Cardiac muscle cell (in vitro differentiated cells and primary cell): ENCODE data around the gene TBX21. TPM values are rescaled to one million over a fixed set of nuclear protein-coding genes. Genes with fewer than 3 reads are reported as not detected.

ENCODE experiments used
- DNase-seq, 2 donors: peaks; one replicate each; pipeline versions ENCODE4 v3.0.0 to v3.0.0-alpha.2; 2010 to 2017; ENCODE audit warnings: low read depth in 1 of 2, low spot score in 1 of 2
- H3K27ac ChIP-seq: fragments of 200-600 bp; sonication (generic); 2 replicates; pipeline ENCODE4 v1.5.1; 2016
- H3K27me3 ChIP-seq: fragments of 200-600 bp; sonication (generic); 2 replicates; pipeline ENCODE4 v1.6.0; 2016; ENCODE audit warnings: control low read depth
- H3K36me3 ChIP-seq: fragments of 200-600 bp; sonication (generic); 2 replicates; pipeline ENCODE4 v1.5.1; 2016; ENCODE audit warnings: control low read depth
- H3K4me1 ChIP-seq: fragments of 200-600 bp; sonication (generic); 2 replicates; pipeline ENCODE4 v1.8.1; 2017; ENCODE audit warnings: low read depth, mild to moderate bottlenecking, mixed run types
- H3K4me3 ChIP-seq: fragments of 200-600 bp; sonication (generic); 2 replicates; pipeline ENCODE4 v1.5.1; 2016; ENCODE audit warnings: mild to moderate bottlenecking
- H3K9me3 ChIP-seq: fragments of 200-600 bp; sonication (generic); 2 replicates; pipeline ENCODE4 v1.5.1; 2017; ENCODE audit warnings: low read depth, mild to moderate bottlenecking, control low read depth
- polyA plus RNA-seq: library from polyadenylated mRNA; unstranded; fragments of >200 nt; fragmentation: Nextera tagmentation; extraction: Ambion mirVana; gene quantifications from 2 replicates; pipeline ENCODE4 v1.2.1, GENCODE V29; 2016
- total RNA-seq: library from RNA; depleted of rRNA; stranded (reverse); fragments of >200 nt; gene quantifications from 2 replicates; pipeline ENCODE4 v1.2.3, GENCODE V29; 2016
- TF ChIP-seq, protein P1 (sequence below): IDR thresholded peaks from 2 replicates; pipeline ENCODE4 v1.5.1; 2012; ENCODE audit warnings: low read depth, mild to moderate bottlenecking, low read length

Gene TBX21
- total and polyA plus RNA-seq, 2 experiments from 2014 or later, result 0.12 to 2.9 TPM

GRCh38 chr17:47733674-47734410 lies 806 bp downstream of the TBX21 start:
- no peaks in the 10 kb centered on the region for H3K36me3 ChIP-seq
- no peak overlapping the region for H3K27ac ChIP-seq
- peaks cover 70% of the 10 kb centered on the region for H3K27me3 ChIP-seq
- H3K9me3 ChIP-seq, result no peaks in the 10 kb centered on the region
- H3K4me3 ChIP-seq, result peak overlapping the region; percentile 41
- H3K4me1 ChIP-seq, result no peaks in the 10 kb centered on the region
- DNase-seq, result no peak
- TF ChIP-seq, protein P1, sequence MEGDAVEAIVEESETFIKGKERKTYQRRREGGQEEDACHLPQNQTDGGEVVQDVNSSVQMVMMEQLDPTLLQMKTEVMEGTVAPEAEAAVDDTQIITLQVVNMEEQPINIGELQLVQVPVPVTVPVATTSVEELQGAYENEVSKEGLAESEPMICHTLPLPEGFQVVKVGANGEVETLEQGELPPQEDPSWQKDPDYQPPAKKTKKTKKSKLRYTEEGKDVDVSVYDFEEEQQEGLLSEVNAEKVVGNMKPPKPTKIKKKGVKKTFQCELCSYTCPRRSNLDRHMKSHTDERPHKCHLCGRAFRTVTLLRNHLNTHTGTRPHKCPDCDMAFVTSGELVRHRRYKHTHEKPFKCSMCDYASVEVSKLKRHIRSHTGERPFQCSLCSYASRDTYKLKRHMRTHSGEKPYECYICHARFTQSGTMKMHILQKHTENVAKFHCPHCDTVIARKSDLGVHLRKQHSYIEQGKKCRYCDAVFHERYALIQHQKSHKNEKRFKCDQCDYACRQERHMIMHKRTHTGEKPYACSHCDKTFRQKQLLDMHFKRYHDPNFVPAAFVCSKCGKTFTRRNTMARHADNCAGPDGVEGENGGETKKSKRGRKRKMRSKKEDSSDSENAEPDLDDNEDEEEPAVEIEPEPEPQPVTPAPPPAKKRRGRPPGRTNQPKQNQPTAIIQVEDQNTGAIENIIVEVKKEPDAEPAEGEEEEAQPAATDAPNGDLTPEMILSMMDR, result no peak

DNA sequence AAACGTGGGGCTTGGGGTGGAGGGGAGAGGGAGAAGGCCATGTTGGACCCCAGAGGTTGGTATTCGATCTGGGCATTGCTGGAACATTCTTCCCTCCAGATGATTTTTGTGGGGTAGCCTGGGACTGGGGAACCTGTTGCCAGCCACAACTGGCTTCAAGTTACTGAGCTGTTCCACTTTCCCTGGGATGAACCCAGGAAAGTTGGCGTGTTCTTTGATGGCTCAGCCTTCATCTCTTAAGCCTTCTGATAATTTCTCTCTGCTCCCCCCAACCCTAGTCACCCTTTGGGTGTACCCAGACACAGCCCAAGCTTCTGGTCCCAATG lies 2.1 kb downstream of the TBX21 start:
- H3K27ac ChIP-seq, result no peak overlapping the region
- no peak overlapping the region for H3K4me3 ChIP-seq
- H3K36me3 ChIP-seq, result no peaks in the 10 kb centered on the region
- H3K9me3 ChIP-seq, result no peaks in the 10 kb centered on the region
- no peak for DNase-seq
- TF ChIP-seq, protein P1, result no peak
- H3K27me3 ChIP-seq, result peaks cover 70% of the 10 kb centered on the region
- H3K4me1 ChIP-seq, result no peaks in the 10 kb centered on the region

DNA sequence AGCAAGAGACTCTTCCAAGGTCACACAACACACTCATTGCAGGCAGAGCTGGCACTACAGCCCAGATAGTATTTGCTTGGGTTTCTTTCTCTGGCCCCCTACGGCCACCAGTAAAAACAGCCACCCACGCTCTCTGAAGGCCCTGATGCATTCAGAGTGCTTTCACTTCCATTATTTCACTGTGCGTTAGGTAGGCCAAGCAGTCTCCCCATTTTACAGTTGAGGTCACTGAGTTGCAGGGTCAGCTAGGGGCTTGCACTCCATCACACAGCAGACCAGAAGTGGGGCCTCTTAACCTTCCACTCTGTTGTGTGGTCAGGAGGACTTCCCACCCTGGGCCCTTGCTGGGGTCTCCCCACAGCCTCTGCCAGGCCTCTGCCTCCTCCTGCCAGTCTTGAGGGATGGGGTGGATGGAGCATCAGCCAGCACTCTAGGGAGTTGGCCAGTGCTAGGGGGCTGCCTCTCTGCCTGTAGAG lies 2.5 kb downstream of the TBX21 start:
- H3K9me3 ChIP-seq, result no peaks in the 10 kb centered on the region
- TF ChIP-seq, protein P1, result no peak
- H3K36me3 ChIP-seq, result no peaks in the 10 kb centered on the region
- H3K27ac ChIP-seq, result no peak overlapping the region
- DNase-seq, result no peak
- peaks cover 66% of the 10 kb centered on the region for H3K27me3 ChIP-seq
- H3K4me1 ChIP-seq, result no peaks in the 10 kb centered on the region
- H3K4me3 ChIP-seq, result no peak overlapping the region

- Histone ChIP-seq H3K36me3 (no peaks in the 10 kb centered on the region), H3K27me3 (peaks cover 53% of the 10 kb centered on the region), H3K9me3 (no peaks in the 10 kb centered on the region), H3K4me1 (no peaks in the 10 kb centered on the region), H3K4me3 (no peak overlapping the region), H3K27ac (no peak overlapping the region)
- no peak for DNase-seq
- TF ChIP-seq, protein P1, result no peak
Observed at GRCh38 chr17:47736501-47737495, 3.8 kb downstream of the TBX21 start.

- Histone ChIP-seq H3K36me3 (no peaks in the 10 kb centered on the region), H3K27ac (no peak overlapping the region), H3K9me3 (no peaks in the 10 kb centered on the region), H3K4me3 (no peak overlapping the region), H3K4me1 (no peaks in the 10 kb centered on the region), H3K27me3 (peaks cover 40% of the 10 kb centered on the region)
- TF ChIP-seq, protein P1, result no peak
- DNase-seq, result no peak
Observed at GRCh38 chr17:47738178-47738577, 5.1 kb downstream of the TBX21 start.
